HG03565 (cell line): ENCODE data around the gene RSAD1.
A peak's percentile ranks its signal among the peaks of the same experiment; 100 is the strongest.

Source experiments
- ATAC-seq: cut with Tn5 transposase; IDR thresholded peaks from one replicate; pipeline ENCODE4 v1.9.1; 2021; ENCODE audit warnings: mild to moderate bottlenecking, moderate library complexity; ENCODE audit not compliant: unreplicated experiment

The RSAD1 gene

GRCh38 chr17:50488880-50489279, 10.2 kb downstream of the RSAD1 start:
- ATAC-seq = no peak

- ATAC-seq = no peak
These were observed 12.8 kb downstream of the RSAD1 start for GRCh38 chr17:50491505-50491904.

GRCh38 chr17:50492214-50492613, 13.6 kb downstream of the RSAD1 start:
- ATAC-seq = no peak

- ATAC-seq = no peak
These were observed 15.1 kb downstream of the RSAD1 start for GRCh38 chr17:50493744-50494143.

GRCh38 chr17:50495217-50495823, 16.7 kb downstream of the RSAD1 start:
- ATAC-seq = no peak

- no peak for ATAC-seq
These were observed 17.3 kb downstream of the RSAD1 start for GRCh38 chr17:50495918-50496317.

GRCh38 chr17:50498021-50498874, 19.6 kb downstream of the RSAD1 start:
- no peak for ATAC-seq

GRCh38 chr17:50499270-50499669, 20.6 kb downstream of the RSAD1 start:
- ATAC-seq = no peak

GRCh38 chr17:50499721-50500120, 21.1 kb downstream of the RSAD1 start:
- no peak for ATAC-seq

- ATAC-seq = no peak
These were observed 22.4 kb downstream of the RSAD1 start for GRCh38 chr17:50501054-50501453.

- ATAC-seq = no peak
These were observed 23.8 kb downstream of the RSAD1 start for GRCh38 chr17:50502301-50502990.

GRCh38 chr17:50505591-50506130, 27.0 kb downstream of the RSAD1 start:
- ATAC-seq = no peak

GRCh38 chr17:50506298-50506697, 27.6 kb downstream of the RSAD1 start:
- no peak for ATAC-seq

- ATAC-seq = no peak
These were observed 29.4 kb downstream of the RSAD1 start, which contains the start of gene MYCBPAP for GRCh38 chr17:50507871-50508572. MYCBPAP (plus strand) TSS chr17:50508439; CDS start chr17:50508675, 236 bp downstream.

GRCh38 chr17:50508573-50509460, 30.2 kb downstream of the RSAD1 start:
- no peak for ATAC-seq

- peak; percentile 81 for ATAC-seq
These were observed 32.4 kb downstream of the RSAD1 start for GRCh38 chr17:50511058-50511457.

GRCh38 chr17:50513495-50513894, 34.8 kb downstream of the RSAD1 start:
- ATAC-seq = no peak

- no peak for ATAC-seq
These were observed 35.7 kb downstream of the RSAD1 start for GRCh38 chr17:50514388-50514787.

GRCh38 chr17:50514936-50515702, 36.5 kb downstream of the RSAD1 start:
- ATAC-seq = no peak
